Stimulated activated CD8-positive, alpha-beta memory T cell treated with anti-CD3 and anti-CD28 coated beads, Interleukin-12 subunit alpha, Interleukin-12 subunit beta, amount 100 ng/mL, for 24 hours (primary cell): Measurements from ENCODE around the gene SGTA.
"Not testable (repeated sequence)": the region's sequence is repeated elsewhere in the genome, so short reads cannot be mapped to it uniquely, and the experiment has no call there.

ENCODE experiments used
- DNase-seq: peaks from one replicate; pipeline ENCODE4 v3.0.0-alpha.2; 2020; ENCODE audit errors: extremely low read depth

SGTA gene

DNA sequence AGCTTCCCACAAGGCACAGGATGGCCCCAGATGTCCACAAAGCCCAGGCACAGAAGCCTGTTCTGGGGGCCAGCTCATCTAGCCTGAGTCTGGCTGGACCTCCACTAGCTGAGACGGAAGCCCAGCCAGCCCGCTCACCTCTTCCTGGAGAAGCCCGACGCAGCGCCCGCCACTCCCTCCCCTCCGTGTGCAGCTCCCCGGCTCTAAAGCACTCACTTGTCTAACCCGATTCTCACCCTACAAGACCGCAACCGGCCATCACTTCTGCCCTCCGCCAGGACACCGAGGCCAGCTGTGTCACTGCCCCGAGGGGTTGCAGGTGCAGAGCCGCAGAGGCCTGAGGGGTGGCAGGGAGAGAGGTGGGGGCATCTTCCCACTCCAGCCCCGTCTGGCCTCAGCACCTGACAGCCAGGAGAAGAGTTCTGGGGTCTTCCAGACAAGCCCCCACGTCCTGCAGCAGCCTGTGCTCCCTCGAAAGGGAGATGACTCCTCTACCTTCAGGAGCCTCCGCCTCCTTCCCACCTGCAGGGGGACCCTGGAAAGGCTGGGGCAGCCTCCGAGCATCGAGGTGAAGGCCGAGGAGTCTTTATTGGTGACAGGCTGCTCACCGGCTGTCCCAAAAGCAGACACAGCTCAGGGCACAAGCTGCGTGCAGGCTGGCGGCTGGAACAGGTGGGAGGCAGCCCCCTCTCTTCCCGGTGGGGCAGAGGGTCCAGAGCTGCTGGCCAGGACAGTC lies 56.0 kb downstream of the SGTA start:
- DNase-seq = no peak

DNA sequence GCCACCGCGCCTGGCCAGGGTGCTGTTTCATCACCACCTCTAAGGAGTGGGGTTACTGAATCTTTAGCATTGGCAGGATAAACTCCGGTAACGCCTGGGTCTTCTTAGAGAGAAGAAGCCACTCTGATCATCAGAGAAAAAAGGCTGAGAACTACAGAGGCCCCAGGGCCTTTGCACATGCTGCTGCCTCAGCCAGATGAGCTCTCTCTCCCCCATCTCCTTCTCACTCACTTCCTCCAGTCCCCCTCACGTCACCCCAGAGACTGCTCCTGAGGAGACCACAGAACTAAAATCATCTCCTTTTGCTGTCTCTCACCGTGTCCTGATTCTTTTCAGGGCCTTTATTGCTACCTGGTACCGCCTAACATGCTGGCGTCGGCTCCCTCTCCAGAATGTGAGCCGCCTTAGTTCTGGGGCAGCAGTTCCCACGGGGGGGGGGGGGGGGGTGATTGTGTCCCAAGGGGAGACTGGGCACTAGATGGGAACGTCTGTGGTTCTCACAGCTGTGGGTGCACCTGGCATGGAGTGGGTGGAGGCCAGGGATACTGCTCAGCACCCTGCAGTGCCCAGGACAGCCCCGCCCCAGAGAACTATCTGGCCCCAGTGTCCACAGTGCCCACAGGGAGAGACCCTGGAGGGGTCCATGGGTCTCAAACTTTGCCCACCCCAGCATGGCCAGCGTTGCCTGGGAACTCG lies 56.8 kb downstream of the SGTA start:
- no peak for DNase-seq

DNA sequence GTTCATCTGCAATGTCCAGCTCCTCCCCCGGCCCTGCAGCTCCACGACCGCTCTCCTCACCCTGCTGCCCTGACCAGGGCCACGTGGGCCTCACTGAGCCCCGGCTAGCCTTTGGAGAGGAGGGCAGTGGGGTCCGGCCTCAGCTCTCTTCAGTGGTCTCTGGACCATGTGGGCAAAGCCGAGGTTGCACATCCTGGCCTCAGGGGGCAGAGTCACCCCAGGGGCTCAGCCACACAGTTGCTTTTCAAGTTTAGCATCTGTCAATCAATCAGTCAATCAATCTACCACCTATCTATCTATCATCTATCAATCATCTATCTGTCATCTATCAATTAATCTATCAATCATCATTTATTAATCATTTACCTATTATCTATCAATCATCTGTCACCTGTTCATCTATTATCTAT lies 58.9 kb downstream of the SGTA start:
- no peak for DNase-seq

DNA sequence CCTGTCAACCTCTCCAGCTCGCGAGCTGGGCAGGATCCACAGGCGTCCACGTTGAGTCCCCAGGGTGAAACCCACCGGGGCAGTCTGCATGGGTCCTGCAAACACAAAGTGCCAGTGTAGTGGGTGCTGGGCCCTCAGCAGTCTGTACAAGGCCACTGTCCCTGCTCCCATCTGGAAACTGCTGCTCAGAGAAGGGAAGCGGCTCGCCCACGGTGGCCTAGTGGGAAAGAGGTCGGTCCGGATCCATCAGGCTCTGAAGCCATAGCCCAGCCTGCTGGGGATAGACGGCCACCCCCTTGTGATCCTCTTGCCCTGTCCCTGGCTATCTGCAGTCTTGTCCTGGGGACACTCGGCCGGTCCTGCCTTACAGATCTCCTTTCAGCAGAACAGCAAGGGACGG lies 59.3 kb downstream of the SGTA start:
- no peak for DNase-seq

DNA sequence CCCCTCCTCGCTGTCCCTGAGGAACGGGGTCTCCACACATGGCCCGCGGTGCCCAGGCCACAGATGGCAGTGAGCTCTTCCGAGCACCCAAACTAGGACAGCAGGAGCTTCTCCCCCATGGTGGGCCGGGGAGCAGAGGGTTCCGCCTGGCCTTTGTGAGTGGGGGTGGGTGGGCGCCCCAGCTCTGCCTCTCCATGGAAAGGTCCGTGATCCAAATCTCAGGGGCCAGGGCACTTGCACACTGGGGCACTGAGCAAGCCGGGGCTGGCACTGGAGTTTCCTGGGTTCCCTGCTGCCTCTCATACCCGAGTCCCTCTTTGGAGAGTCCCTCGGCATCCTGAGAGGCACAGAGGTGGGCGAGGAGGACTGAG lies 59.7 kb downstream of the SGTA start:
- no peak for DNase-seq

DNA sequence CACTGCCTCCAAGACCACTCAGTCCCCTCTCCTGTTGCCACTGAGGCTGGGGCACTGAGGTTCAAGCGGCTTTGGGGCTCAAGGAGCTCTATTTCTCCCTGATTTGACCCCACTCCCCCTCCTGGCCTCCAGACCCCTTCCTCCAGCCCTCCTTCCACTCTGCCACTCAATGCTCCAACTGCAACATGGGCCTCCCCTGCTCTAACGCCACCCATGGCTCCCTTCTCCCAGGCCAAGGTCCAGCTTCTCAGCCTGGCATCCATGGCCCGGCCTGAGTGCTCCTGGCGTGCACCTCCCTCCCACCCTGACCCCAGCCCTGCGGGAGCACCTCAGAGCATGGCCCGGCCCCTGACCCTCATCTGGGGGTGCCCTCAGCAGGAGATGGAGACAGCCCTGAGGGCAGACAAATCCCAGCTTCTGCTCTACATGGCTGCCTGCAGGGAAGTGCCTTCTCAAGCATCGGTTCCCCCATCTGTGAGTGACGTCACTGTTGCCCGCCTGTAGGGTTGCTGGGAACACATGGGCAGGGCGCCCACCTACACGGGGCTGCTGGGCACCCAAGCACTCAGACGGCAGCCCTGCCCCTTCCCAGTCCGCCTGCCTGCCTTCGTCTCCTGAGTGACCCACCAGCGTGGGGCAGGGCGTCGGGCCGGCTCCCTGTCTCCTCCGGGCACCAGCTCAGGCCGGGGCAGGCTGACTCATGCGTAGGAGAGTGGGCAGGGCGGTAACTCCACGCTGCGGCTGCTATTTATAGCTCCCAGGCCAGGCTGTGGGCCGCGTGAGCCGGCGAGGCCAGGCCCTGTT lies 60.3 kb downstream of the SGTA start:
- DNase-seq = no peak

DNA sequence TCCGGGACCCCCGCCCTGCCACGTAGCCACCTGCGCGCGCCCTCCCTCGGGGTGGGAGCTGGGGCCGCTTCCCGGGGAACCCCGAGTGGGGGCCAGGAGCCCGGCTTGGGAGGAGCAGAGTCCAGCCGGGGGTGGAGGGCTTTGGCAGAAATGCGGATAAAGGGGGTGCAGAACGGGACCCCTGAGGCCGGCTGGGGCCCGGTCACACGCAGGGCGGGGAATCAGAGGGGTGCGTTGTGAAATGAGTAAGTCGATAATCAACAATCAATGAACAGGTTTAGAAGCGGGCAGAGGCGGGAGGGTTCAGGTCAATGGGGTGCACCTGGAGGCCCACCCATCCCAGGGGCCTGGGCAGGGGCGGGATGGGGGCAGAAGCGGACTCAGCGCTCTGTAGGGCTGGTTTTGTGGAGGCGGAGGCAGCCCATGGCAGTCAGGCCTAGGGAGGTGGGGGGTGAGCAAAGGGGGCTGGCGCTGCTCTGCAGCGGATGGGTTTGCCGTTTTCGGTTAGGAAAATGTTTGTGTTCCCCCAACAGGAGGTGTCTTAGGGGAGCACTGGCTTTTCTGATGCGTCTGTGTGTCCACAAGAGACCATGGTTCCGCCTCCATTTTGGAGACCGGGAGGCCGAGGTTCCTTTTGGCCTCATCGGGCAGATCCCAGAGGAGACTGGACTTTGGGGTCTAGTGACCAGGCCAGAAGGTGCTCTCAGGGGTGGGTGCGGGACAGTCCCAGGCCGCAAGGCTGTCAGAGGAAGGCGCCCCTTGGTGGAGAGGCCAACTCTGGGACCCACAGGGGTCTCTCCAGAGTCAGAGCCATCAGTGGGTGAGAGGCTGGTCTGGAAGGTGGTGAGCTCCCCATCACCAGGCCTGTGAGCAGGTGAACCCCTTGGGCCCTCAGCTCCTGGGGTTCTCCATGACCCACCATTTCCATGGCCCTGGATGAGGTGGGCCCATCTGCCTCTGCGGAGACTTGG lies 61.2 kb downstream of the SGTA start:
- no peak for DNase-seq

DNA sequence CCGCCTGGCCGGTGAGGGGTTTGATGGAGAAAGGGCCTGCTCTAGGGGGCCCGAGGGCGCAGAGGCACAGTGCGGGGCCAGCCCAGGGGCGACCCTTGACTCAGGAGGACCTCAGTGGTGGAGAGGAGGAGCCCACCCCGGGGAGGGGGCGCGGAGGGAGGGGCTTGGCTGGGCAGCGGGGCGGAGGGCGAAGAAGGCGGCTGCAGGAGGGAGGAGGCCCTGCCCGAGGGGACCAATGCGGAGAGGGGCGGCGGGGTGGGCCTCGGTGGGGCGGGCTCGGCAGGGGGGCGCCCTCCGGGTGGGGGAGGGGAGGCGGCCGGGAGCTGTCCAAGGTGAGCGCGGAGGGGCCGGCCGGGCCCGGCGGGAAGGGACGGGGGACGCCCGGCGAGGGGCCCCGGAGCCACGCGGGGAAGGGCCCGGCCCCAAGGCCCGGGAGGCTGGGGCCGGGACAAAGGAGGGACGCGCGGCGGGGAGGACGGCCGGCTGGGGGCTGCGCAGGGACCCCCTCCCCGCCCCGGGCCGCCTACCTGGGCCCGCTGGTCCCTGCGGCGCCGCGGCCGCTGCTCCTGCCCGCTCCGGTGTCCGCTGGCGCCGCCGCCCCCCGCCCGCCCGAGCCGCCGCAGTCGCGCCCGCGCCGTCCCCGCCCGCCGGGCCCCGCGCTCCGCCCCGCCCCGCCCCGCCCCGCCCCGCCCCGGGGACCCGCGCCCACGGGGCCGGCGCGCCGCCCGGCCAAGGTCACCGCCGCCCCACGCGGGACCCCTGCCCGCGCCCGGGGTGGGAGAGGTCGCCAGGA lies 62.1 kb downstream of the SGTA start, which contains the start of gene DIRAS1:
Gene DIRAS1, minus strand, starts transcription at position 596 of the 793 bp plus-strand sequence. CDS start 3,566 bp downstream, outside the sequence.
- no peak for DNase-seq

DNA sequence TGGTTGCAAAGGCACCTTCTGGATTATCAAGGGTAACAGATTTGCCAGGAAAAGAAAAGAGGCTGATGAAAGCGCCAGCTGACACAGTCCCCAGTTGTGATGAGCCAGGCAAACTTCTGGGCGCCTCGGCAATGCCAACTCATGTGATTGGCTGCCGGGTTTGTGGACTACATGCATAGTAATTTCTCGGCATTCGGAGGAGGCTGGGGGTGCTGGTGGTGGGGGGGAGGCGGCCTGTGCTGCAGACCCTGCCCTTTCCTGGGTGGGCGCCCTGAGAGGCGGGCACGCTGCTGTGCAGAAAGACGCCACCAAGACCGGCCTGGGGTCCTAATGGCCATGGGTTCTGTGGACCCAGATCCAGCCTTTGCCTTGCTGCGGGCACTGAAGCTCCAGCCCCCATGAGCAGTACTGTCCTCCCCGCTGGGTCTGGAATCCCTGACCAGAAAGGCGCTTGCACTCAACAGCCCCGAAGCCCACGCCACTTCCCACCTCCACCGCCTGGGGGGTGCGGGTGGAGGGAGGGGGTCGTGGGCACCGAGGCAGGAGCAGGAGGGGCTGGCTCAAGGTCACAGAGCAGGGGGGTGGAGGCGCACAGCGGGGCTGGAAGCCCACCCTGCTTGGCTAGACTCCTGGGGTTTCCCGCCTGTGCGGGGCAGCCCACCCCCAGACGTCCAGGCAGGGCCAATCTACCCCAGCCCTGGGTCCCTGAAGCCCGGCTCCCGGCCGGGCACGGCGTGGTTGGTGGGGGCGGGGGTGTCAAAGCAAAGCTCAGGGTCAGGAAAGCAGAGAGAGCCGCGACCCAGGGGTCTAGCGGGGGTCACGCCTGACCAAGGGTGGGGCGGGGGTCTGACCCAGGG lies 62.9 kb downstream of the SGTA start:
- DNase-seq = no peak

DNA sequence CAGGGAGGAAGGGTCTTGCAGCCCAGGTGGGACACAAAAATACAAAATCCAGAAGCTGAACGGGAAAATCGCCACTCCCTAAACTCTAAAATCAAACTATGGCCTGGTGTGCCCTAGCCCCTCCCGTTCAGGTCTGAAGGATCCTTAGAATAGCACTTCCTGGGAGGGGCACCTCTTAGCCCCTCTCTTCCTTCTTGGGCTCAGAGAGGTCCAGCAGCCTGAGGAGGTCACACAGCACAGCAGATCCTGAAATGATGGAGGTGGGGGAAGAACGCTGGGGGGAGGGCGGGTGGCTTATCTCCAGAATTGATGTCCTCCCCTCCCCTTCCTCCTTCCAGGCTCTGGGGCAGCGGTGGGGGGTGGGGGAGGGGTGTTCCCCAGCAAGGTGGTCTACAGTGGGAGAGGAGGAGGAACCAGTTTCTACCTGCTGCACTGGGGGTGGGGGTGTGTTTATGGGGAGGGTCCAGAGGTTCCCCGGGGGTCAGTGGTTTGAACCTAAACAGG lies 63.8 kb downstream of the SGTA start:
- DNase-seq = no peak

DNA sequence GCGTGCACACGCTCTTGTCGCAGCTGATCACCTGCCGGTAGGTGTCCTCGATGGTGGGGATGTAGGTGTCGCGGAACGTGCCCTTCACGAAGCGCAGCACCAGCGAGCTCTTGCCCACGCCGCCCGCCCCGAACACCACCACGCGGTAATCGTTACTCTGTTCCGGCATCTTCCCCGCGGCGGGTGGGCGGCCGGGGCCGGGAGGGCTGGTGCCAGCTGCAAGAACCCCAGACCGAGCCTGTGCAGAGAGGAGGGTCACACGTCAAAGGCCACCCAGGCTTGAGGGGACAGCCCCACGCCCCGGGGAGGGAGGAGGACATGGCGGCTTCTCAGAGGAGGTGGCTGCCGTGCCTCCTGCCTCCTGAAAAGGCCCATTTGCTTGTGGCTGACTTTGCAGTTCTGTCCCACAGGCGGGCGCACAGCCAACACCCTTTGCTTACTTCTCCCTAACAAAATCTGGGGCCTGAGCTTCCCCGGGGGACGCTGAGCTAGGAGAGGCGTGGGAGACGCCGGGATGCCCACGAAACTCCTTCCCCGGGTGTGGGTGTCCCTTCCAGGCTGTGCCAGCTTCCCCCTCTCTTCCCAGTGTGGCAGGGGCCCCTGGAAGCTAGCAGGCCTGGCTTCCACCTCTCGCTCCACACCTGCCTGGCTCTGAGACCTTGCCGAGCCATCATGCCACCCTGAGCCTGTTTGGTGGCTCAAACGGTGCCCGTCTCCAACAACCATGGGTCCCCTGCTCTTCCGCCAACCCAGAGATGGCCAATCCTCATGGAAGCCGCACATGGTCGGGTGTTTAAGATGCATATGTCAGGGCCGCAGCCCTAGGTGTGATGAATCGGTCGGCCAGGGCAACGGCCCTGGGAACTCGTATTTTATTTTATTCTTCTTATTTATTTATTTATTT lies 65.2 kb downstream of the SGTA start:
- DNase-seq = no peak

DNA sequence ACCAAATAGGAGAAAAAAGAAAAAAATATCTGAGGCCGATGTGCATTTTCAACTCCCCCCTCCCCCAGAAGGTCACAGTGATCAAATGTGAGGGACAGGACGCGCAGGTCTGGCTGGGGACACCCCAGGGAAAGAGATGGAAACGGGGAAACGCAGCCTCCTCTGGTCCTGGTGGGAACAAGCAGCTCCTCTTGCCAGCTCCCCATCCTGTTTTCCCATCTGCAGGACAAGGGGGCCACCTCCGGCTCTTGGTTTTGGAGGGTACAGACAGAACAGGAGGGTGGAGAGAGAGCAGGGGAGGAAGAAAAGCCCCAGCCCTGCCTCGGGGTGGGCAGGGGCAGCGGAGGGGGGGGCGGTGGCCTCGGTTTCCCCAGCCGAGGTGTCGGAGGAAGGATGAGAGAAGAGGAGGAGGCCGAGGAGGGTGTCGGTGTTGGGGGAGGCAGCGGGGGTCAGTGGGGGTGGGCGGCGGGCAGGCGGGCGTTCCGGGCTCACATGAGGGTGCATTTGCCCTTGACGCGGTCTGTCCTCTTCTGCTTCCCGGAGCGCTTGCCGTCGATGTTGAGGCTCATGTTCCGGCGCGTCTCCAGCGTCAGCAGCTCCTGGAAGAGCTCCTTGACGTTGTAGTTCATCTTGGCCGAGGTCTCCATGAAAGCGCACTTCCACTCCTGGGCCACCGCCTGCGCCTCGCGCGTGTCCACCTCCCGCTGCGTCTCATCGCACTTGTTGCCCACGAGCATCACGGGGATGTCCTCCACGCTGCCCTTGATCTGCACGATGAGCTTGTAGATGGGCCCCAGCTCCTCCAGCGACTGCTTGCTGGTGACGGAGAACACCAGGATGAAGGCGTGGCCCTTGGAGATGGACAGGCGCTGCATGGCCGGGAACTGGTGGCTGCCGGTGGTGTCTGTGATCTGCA lies 66.1 kb downstream of the SGTA start:
- no peak for DNase-seq

DNA sequence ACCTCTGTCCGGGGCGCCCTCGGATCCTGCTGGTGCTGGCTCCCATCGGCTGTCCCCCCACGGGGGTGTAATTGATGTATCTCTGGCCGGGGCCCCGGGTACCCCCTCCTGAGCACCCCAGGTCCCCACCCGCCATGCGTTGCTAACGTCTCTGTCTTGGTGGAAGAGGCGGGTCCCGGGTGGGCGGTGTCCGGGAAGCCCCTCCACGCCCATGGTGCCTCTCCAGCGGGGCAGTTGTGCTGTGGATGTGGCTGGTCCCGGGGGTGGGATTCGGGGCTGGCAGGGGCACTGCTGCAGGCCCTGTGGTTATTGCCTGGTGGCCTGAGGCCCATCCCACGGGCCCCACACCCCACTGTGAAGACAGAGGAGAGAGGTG lies 66.8 kb downstream of the SGTA start:
- DNase-seq = no peak

DNA sequence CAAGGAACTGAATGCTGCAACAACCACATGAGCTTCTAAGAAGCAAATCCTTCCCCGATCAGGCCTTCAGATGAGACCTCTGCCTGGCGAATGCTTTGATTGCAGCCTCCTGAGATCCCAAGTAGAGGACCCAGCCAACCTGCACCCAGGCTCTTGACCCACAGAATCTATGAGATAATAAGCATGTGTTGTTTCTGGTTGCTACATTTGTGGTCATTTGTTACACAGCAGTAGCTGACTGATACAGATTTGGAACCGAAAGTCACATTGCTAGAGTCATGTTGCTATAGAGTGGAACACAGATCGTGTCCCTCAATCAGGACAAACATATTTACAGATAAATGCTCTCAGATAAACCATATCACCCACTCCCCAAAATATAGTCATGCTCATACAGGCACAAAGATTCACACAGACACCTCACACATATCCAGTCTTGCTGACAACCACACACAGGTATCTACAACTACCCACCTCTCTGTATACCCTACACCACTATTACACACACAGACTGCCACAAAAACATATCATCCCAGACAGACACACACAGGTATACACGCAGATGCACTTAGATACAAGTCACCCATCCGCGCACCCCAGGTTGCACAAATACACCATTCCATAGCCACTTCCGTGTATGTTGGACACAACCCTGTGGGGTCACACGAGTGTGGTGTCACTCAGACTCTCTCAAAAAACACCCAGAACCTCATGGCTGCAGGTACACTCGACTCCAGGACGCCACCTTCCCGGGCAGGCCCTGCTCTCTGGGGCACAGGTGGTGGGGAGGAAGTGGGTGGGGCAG lies 67.4 kb downstream of the SGTA start:
- no peak for DNase-seq

DNA sequence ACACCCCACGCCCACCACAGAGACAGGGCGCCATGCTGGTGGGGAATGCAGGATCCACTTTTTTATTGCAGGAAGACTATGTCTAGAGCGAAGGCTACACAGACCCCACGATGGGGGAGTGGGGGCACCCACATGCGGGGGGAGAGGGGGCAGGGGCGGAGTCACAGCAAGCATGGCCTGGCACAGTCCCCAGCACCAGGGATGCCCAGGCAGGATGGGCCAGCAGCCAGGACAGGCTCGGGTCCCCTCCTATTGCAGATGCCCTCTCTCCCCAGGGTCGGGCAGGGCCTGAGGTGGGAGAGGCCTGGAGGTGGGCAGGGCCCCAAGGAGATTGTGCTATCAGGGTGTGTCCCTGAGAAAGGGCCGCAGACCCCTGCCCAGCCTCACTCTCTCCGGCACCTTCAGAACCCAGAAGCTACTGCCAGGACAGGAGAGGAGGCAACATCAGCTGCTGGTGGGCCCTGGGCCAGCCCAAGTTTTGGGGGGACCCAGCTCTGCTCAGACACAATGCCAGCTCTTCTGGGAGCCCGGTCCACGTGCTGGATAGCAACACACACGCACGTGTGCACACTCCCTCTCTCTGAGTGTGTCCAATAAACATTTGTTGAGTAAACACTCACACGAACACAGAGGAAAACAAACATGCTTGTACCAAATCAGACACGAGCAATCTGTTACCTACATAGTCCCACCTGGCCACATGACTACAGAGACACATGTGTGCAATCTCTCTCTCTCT lies 68.4 kb downstream of the SGTA start:
- DNase-seq = no peak

DNA sequence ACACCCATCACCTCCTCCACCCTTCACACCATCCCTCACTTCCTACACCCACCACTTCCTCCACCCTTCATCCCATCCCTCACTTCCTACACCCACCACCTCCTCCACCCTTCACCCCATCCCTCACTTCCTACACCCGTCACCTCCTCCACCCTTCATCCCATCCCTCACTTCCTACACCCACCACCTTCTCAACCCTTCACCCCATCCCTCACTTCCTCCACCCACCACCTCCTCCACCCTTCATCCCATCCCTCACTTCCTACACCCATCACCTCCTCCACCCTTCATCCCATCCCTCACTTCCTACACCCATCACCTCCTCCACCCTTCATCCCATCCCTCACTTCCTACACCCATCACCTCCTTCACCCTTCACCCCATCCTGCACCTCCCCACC lies 69.0 kb downstream of the SGTA start:
- not testable (repeated sequence) for DNase-seq
